Stomach (tissue), 4 donors: ENCODE measurements around the gene DIABLO.

Experiments used
- CTCF ChIP-seq, 7 experiments: fragments of 450-650 bp in 4 of 7; fragments of 200-600 bp in 3 of 7; sonication (generic) in 3 of 7; IDR thresholded peaks; one replicate each; pipeline ENCODE4 v1.5.1; 2016 to 2019; ENCODE audit warnings: antibody characterized with exemption in 7 of 7, control low read depth in 2 of 7, mild to moderate bottlenecking in 1 of 7
- EP300 ChIP-seq: sonication (generic); formaldehyde crosslinking; IDR thresholded peaks from one replicate; pipeline ENCODE4 v1.6.1; 2017; ENCODE audit warnings: antibody characterized with exemption

- no peak for TF ChIP-seq CTCF (IDR thresholded peaks at IDR 0.05)
- no peak for TF ChIP-seq EP300
These were observed 19.6 kb downstream of the DIABLO start for GRCh38 chr12:122206111-122206881.
